LNCaP clone FGC (cell line): ENCODE results near the gene TTC27.

Source experiments
- DNase-seq: peaks from one replicate; pipeline ENCODE4 v3.0.0-alpha.2; 2011; ENCODE audit warnings: low read depth
- H3K4me3 ChIP-seq: 2 replicates; pipeline ENCODE4 v1.5.1; 2011; ENCODE audit warnings: mild to moderate bottlenecking, low read depth, low read length, control low read depth
- CTCF ChIP-seq: IDR thresholded peaks from 2 replicates; pipeline ENCODE4 v1.5.1; 2012; ENCODE audit warnings: mild to moderate bottlenecking; ENCODE audit not compliant: control insufficient read depth, insufficient read depth; ENCODE audit errors: extremely low read depth

The TTC27 gene

GRCh38 chr2:32666704-32667103 lies 38.9 kb downstream of the TTC27 start:
- no peak for TF ChIP-seq CTCF
- DNase-seq: no peak

GRCh38 chr2:32668254-32668653 lies 40.4 kb downstream of the TTC27 start:
- no peak for DNase-seq
- TF ChIP-seq CTCF: no peak
- no peak overlapping the region for H3K4me3 ChIP-seq

More at GRCh38 chr2:32666704-32667103, 38.9 kb downstream of the TTC27 start:
- H3K4me3 ChIP-seq: no peak overlapping the region

GRCh38 chr2:32671885-32672533 lies 44.2 kb downstream of the TTC27 start:
- H3K4me3 ChIP-seq: no peak overlapping the region
- no peak for TF ChIP-seq CTCF
- no peak for DNase-seq

- no peak for TF ChIP-seq CTCF
- H3K4me3 ChIP-seq: no peak overlapping the region
- no peak for DNase-seq
Measured at GRCh38 chr2:32678825-32679224, 51.0 kb downstream of the TTC27 start.

- DNase-seq: no peak
- H3K4me3 ChIP-seq: no peak overlapping the region
- TF ChIP-seq CTCF: no peak
Measured at GRCh38 chr2:32680942-32681341, 53.1 kb downstream of the TTC27 start.

GRCh38 chr2:32683520-32684086 lies 55.8 kb downstream of the TTC27 start:
- no peak overlapping the region for H3K4me3 ChIP-seq
- no peak for TF ChIP-seq CTCF
- no peak for DNase-seq

- H3K4me3 ChIP-seq: no peak overlapping the region
- no peak for DNase-seq
- no peak for TF ChIP-seq CTCF
Measured at GRCh38 chr2:32688541-32688940, 60.7 kb downstream of the TTC27 start.
